HG03575 (cell line): Measurements from ENCODE around the gene IFNK.

ENCODE experiments used
- ATAC-seq: cut with Tn5 transposase; IDR thresholded peaks from one replicate; pipeline ENCODE4 v1.9.1; 2021; ENCODE audit not compliant: unreplicated experiment, insufficient number of reproducible peaks, low FRiP score; ENCODE audit errors: extremely low read depth

The IFNK gene

GRCh38 chr9:27564670-27565069 is 40.6 kb downstream of the IFNK start:
- no peak for ATAC-seq

GRCh38 chr9:27565696-27566095 is 41.6 kb downstream of the IFNK start:
- no peak for ATAC-seq

- no peak for ATAC-seq
Measured at GRCh38 chr9:27566118-27566517, 42.0 kb downstream of the IFNK start.

GRCh38 chr9:27569406-27569805 is 45.3 kb downstream of the IFNK start:
- ATAC-seq, result no peak

GRCh38 chr9:27571011-27571410 is 46.9 kb downstream of the IFNK start:
- no peak for ATAC-seq

- ATAC-seq, result no peak
Measured at GRCh38 chr9:27572061-27572460, 48.0 kb downstream of the IFNK start.

GRCh38 chr9:27572566-27572917 is 48.5 kb downstream of the IFNK start:
- peak; percentile 33 for ATAC-seq

GRCh38 chr9:27572918-27573633 is 49.0 kb downstream of the IFNK start, which contains the start of gene C9orf72:
Gene C9orf72, minus strand, starts transcription at chr9:27573481. Its CDS starts 6,361 bp downstream, at chr9:27567120.
- peak; percentile 3 for ATAC-seq

GRCh38 chr9:27573634-27574590 is 49.8 kb downstream of the IFNK start:
- ATAC-seq, result peak; percentile 69
